Measurements from ENCODE around the gene JUNB. TPM values are rescaled to one million over a fixed set of nuclear protein-coding genes. Genes with fewer than 3 reads are reported as not detected.

Gene JUNB
- total and polyA plus RNA-seq, 2 of the 13 experiments (the other 11 are each of a cell fraction or from before 2014, with no cell fraction given), result 7.7 to 8.2 TPM

DNA sequence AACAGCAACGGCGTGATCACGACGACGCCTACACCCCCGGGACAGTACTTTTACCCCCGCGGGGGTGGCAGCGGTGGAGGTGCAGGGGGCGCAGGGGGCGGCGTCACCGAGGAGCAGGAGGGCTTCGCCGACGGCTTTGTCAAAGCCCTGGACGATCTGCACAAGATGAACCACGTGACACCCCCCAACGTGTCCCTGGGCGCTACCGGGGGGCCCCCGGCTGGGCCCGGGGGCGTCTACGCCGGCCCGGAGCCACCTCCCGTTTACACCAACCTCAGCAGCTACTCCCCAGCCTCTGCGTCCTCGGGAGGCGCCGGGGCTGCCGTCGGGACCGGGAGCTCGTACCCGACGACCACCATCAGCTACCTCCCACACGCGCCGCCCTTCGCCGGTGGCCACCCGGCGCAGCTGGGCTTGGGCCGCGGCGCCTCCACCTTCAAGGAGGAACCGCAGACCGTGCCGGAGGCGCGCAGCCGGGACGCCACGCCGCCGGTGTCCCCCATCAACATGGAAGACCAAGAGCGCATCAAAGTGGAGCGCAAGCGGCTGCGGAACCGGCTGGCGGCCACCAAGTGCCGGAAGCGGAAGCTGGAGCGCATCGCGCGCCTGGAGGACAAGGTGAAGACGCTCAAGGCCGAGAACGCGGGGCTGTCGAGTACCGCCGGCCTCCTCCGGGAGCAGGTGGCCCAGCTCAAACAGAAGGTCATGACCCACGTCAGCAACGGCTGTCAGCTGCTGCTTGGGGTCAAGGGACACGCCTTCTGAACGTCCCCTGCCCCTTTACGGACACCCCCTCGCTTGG lies 966 bp downstream of the JUNB start (continued):
- TF ChIP-seq, protein P1, sequence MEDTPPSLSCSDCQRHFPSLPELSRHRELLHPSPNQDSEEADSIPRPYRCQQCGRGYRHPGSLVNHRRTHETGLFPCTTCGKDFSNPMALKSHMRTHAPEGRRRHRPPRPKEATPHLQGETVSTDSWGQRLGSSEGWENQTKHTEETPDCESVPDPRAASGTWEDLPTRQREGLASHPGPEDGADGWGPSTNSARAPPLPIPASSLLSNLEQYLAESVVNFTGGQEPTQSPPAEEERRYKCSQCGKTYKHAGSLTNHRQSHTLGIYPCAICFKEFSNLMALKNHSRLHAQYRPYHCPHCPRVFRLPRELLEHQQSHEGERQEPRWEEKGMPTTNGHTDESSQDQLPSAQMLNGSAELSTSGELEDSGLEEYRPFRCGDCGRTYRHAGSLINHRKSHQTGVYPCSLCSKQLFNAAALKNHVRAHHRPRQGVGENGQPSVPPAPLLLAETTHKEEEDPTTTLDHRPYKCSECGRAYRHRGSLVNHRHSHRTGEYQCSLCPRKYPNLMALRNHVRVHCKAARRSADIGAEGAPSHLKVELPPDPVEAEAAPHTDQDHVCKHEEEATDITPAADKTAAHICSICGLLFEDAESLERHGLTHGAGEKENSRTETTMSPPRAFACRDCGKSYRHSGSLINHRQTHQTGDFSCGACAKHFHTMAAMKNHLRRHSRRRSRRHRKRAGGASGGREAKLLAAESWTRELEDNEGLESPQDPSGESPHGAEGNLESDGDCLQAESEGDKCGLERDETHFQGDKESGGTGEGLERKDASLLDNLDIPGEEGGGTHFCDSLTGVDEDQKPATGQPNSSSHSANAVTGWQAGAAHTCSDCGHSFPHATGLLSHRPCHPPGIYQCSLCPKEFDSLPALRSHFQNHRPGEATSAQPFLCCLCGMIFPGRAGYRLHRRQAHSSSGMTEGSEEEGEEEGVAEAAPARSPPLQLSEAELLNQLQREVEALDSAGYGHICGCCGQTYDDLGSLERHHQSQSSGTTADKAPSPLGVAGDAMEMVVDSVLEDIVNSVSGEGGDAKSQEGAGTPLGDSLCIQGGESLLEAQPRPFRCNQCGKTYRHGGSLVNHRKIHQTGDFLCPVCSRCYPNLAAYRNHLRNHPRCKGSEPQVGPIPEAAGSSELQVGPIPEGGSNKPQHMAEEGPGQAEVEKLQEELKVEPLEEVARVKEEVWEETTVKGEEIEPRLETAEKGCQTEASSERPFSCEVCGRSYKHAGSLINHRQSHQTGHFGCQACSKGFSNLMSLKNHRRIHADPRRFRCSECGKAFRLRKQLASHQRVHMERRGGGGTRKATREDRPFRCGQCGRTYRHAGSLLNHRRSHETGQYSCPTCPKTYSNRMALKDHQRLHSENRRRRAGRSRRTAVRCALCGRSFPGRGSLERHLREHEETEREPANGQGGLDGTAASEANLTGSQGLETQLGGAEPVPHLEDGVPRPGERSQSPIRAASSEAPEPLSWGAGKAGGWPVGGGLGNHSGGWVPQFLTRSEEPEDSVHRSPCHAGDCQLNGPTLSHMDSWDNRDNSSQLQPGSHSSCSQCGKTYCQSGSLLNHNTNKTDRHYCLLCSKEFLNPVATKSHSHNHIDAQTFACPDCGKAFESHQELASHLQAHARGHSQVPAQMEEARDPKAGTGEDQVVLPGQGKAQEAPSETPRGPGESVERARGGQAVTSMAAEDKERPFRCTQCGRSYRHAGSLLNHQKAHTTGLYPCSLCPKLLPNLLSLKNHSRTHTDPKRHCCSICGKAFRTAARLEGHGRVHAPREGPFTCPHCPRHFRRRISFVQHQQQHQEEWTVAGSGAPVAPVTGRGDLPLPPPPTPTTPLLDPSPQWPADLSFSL (CRISPR knock-in tag; IDR thresholded peaks at IDR 0.05), result no peak
- TF ChIP-seq, protein P2, sequence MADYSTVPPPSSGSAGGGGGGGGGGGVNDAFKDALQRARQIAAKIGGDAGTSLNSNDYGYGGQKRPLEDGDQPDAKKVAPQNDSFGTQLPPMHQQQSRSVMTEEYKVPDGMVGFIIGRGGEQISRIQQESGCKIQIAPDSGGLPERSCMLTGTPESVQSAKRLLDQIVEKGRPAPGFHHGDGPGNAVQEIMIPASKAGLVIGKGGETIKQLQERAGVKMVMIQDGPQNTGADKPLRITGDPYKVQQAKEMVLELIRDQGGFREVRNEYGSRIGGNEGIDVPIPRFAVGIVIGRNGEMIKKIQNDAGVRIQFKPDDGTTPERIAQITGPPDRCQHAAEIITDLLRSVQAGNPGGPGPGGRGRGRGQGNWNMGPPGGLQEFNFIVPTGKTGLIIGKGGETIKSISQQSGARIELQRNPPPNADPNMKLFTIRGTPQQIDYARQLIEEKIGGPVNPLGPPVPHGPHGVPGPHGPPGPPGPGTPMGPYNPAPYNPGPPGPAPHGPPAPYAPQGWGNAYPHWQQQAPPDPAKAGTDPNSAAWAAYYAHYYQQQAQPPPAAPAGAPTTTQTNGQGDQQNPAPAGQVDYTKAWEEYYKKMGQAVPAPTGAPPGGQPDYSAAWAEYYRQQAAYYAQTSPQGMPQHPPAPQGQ (CRISPR knock-in tag; IDR thresholded peaks at IDR 0.05; ENCODE audit: borderline replicate concordance), result no peak
- TF ChIP-seq, protein P3, sequence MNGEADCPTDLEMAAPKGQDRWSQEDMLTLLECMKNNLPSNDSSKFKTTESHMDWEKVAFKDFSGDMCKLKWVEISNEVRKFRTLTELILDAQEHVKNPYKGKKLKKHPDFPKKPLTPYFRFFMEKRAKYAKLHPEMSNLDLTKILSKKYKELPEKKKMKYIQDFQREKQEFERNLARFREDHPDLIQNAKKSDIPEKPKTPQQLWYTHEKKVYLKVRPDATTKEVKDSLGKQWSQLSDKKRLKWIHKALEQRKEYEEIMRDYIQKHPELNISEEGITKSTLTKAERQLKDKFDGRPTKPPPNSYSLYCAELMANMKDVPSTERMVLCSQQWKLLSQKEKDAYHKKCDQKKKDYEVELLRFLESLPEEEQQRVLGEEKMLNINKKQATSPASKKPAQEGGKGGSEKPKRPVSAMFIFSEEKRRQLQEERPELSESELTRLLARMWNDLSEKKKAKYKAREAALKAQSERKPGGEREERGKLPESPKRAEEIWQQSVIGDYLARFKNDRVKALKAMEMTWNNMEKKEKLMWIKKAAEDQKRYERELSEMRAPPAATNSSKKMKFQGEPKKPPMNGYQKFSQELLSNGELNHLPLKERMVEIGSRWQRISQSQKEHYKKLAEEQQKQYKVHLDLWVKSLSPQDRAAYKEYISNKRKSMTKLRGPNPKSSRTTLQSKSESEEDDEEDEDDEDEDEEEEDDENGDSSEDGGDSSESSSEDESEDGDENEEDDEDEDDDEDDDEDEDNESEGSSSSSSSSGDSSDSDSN (CRISPR knock-in tag; IDR thresholded peaks at IDR 0.05), result peak; percentile 35; the same call in 1 of the 2 replicates
- TF ChIP-seq PAWR (CRISPR knock-in tag; IDR thresholded peaks at IDR 0.05; ENCODE audit: borderline replicate concordance) (no peak), MTF2 (CRISPR knock-in tag; IDR thresholded peaks at IDR 0.05; ENCODE audit: borderline replicate concordance) (no peak), PHF20 (CRISPR knock-in tag; IDR thresholded peaks at IDR 0.05) (peak; percentile 66), NR1H2 (CRISPR knock-in tag; IDR thresholded peaks at IDR 0.05; ENCODE audit: borderline replicate concordance, low read depth) (no peak), ZKSCAN1 (IDR thresholded peaks at IDR 0.05; ENCODE audit: low read length) (no peak), TCF12 (IDR thresholded peaks at IDR 0.05) (no peak), TCF12 (CRISPR knock-in tag; IDR thresholded peaks at IDR 0.05) (peak; percentile 56; the same call in 1 of the 2 replicates), ZNF543 (CRISPR knock-in tag; IDR thresholded peaks at IDR 0.05) (no peak; the same call in 1 of the 2 replicates), KAT2B (IDR thresholded peaks at IDR 0.05; ENCODE audit: borderline replicate concordance, low read depth, low read length) (no peak), SP2 (CRISPR knock-in tag; IDR thresholded peaks at IDR 0.05) (no peak)
- TF ChIP-seq, protein P4, sequence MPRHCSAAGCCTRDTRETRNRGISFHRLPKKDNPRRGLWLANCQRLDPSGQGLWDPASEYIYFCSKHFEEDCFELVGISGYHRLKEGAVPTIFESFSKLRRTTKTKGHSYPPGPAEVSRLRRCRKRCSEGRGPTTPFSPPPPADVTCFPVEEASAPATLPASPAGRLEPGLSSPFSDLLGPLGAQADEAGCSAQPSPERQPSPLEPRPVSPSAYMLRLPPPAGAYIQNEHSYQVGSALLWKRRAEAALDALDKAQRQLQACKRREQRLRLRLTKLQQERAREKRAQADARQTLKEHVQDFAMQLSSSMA (CRISPR knock-in tag; IDR thresholded peaks at IDR 0.05), result no peak
- TF ChIP-seq, protein P5, sequence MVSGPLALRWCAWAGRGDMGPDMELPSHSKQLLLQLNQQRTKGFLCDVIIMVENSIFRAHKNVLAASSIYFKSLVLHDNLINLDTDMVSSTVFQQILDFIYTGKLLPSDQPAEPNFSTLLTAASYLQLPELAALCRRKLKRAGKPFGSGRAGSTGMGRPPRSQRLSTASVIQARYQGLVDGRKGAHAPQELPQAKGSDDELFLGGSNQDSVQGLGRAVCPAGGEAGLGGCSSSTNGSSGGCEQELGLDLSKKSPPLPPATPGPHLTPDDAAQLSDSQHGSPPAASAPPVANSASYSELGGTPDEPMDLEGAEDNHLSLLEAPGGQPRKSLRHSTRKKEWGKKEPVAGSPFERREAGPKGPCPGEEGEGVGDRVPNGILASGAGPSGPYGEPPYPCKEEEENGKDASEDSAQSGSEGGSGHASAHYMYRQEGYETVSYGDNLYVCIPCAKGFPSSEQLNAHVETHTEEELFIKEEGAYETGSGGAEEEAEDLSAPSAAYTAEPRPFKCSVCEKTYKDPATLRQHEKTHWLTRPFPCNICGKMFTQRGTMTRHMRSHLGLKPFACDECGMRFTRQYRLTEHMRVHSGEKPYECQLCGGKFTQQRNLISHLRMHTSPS (CRISPR knock-in tag; IDR thresholded peaks at IDR 0.05; ENCODE audit: low read depth), result no peak; the same call in 1 of the 2 replicates

Measured in HepG2 (cell line).